Hepatocyte (in vitro differentiated cells): ENCODE data around the gene SLC9A5. TPM values are rescaled to one million over a fixed set of nuclear protein-coding genes. Genes with fewer than 3 reads are reported as not detected.

Experiments
- DNase-seq: peaks from one replicate; pipeline ENCODE4 v3.0.0-alpha.2; 2016; ENCODE audit warnings: low spot score
- H2AFZ ChIP-seq: fragments of 200-600 bp; sonication (generic); 2 replicates; pipeline ENCODE4 v1.6.0; 2016; ENCODE audit warnings: antibody characterized with exemption, mild to moderate bottlenecking
- H3K27ac ChIP-seq: fragments of 200-600 bp; sonication (generic); 2 replicates; pipeline ENCODE4 v1.5.1; 2016; ENCODE audit warnings: mild to moderate bottlenecking
- H3K27me3 ChIP-seq: fragments of 200-600 bp; sonication (generic); 2 replicates; pipeline ENCODE4 v1.6.1; 2016
- H3K36me3 ChIP-seq: fragments of 200-600 bp; sonication (generic); replicated peaks from 2 replicates; pipeline ENCODE4 v1.5.1; 2016; ENCODE audit warnings: low read depth; ENCODE audit not compliant: insufficient read depth
- H3K4me1 ChIP-seq: fragments of 200-600 bp; sonication (generic); 2 replicates; pipeline ENCODE4 v1.5.1; 2016; ENCODE audit warnings: mild to moderate bottlenecking, moderate library complexity; ENCODE audit not compliant: insufficient read depth
- H3K4me2 ChIP-seq: fragments of 200-600 bp; sonication (generic); 2 replicates; pipeline ENCODE4 v1.6.0; 2016
- H3K4me3 ChIP-seq: fragments of 200-600 bp; sonication (generic); 2 replicates; pipeline ENCODE4 v1.5.1; 2016; ENCODE audit warnings: mild to moderate bottlenecking
- H3K79me2 ChIP-seq: fragments of 200-600 bp; sonication (generic); 2 replicates; pipeline ENCODE4 v1.6.0; 2017; ENCODE audit warnings: mild to moderate bottlenecking
- H3K9me2 ChIP-seq: fragments of 200-600 bp; sonication (generic); replicated peaks from 2 replicates; pipeline ENCODE4 v1.6.0; 2017; ENCODE audit warnings: mild to moderate bottlenecking; ENCODE audit not compliant: insufficient read depth
- H3K9me3 ChIP-seq: fragments of 200-600 bp; sonication (generic); 2 replicates; pipeline ENCODE4 v1.5.1; 2016; ENCODE audit warnings: low read depth, mild to moderate bottlenecking
- H4K20me1 ChIP-seq: fragments of 200-600 bp; sonication (generic); 2 replicates; pipeline ENCODE4 v1.6.0; 2016; ENCODE audit warnings: mild to moderate bottlenecking; ENCODE audit not compliant: insufficient read depth, poor library complexity, severe bottlenecking
- EZH2 ChIP-seq: fragments of 200-600 bp; sonication (generic); IDR thresholded peaks from 2 replicates; pipeline ENCODE4 v1.6.1; 2016; ENCODE audit warnings: antibody characterized with exemption, mild to moderate bottlenecking, borderline replicate concordance
- EZH2phosphoT487 ChIP-seq: fragments of 200-600 bp; sonication (generic); IDR thresholded peaks from one replicate; pipeline ENCODE4 v1.6.1; 2018; ENCODE audit warnings: antibody characterized with exemption, mild to moderate bottlenecking, low read depth, moderate library complexity; ENCODE audit not compliant: unreplicated experiment, severe bottlenecking
- WGBS: methylation state at CpG from one replicate; pipeline ENCODE4 v1.1.6; 2016; ENCODE audit warnings: low lambda C conversion rate; ENCODE audit errors: missing lambda C conversion rate; 5-methylcytosine and 5-hydroxymethylcytosine counted together
- polyA plus RNA-seq: library from polyadenylated mRNA; unstranded; fragments of >200 nt; fragmentation: Nextera tagmentation; extraction: Ambion mirVana; gene quantifications from 2 replicates; pipeline ENCODE4 v1.2.1, GENCODE V29; 2016
- total RNA-seq: library from RNA; depleted of rRNA; stranded (reverse); fragments of >200 nt; gene quantifications from 2 replicates; pipeline ENCODE4 v1.2.3, GENCODE V29; 2014
- TF ChIP-seq, protein P1 (sequence below): fragments of 200-600 bp; sonication (generic); IDR thresholded peaks from 2 replicates; pipeline ENCODE4 v1.5.1; 2016; ENCODE audit warnings: antibody characterized with exemption, mild to moderate bottlenecking; ENCODE audit not compliant: poor library complexity

Gene SLC9A5
- total and polyA plus RNA-seq, 2 experiments from 2014 or later = 1.4 to 1.5 TPM

DNA sequence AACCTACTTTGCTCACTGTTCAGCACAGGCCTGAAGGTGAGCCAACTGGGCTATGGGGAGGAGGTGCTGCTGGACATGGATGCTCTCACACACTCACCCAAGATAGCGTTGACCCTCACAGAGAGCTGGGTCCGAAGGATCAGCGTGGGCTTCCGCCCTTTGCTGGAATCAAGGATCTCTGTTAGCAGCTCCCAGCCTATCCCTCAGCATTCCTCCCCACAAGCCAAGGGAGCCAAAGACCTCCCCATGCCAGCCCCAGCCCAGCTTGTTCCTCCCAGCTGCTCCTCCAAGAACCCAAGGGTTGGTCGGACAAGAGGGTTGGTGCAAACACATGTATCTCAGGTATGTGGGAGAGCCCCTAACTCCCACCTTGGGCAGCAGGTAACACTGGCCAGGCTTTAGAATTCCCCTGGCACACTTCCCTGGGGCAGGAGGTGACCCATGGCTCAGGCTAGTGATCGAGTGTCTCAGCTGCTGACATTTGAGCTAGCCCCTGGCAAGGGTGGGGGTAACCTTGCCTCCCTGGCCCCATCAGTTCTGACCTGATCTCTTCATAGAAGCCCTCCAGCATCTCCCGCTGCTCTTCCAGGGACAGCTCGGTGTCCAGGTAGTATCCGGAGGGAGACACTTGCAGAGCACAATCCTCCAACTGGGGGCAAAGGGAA lies 9.8 kb upstream of the SLC9A5 start:
- H3K9me2 ChIP-seq = no peaks in the 10 kb centered on the region
- H2AFZ ChIP-seq = no peak overlapping the region
- H3K9me3 ChIP-seq = no peaks in the 10 kb centered on the region
- WGBS = 96% methylated on average over 9 of the region's 9 CpGs
- no peak for TF ChIP-seq EZH2
- TF ChIP-seq, protein P1, sequence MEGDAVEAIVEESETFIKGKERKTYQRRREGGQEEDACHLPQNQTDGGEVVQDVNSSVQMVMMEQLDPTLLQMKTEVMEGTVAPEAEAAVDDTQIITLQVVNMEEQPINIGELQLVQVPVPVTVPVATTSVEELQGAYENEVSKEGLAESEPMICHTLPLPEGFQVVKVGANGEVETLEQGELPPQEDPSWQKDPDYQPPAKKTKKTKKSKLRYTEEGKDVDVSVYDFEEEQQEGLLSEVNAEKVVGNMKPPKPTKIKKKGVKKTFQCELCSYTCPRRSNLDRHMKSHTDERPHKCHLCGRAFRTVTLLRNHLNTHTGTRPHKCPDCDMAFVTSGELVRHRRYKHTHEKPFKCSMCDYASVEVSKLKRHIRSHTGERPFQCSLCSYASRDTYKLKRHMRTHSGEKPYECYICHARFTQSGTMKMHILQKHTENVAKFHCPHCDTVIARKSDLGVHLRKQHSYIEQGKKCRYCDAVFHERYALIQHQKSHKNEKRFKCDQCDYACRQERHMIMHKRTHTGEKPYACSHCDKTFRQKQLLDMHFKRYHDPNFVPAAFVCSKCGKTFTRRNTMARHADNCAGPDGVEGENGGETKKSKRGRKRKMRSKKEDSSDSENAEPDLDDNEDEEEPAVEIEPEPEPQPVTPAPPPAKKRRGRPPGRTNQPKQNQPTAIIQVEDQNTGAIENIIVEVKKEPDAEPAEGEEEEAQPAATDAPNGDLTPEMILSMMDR = no peak
- no peak for TF ChIP-seq EZH2phosphoT487
- no peaks in the 10 kb centered on the region for H3K36me3 ChIP-seq
- peaks cover 12% of the 10 kb centered on the region for H3K4me1 ChIP-seq
- no peaks in the 10 kb centered on the region for H4K20me1 ChIP-seq
- no peak overlapping the region for H3K4me3 ChIP-seq
- H3K4me2 ChIP-seq = no peak overlapping the region
- H3K79me2 ChIP-seq = peaks cover 10% of the 10 kb centered on the region
- DNase-seq = no peak
- H3K27me3 ChIP-seq = no peaks in the 10 kb centered on the region
- H3K27ac ChIP-seq = no peak overlapping the region

DNA sequence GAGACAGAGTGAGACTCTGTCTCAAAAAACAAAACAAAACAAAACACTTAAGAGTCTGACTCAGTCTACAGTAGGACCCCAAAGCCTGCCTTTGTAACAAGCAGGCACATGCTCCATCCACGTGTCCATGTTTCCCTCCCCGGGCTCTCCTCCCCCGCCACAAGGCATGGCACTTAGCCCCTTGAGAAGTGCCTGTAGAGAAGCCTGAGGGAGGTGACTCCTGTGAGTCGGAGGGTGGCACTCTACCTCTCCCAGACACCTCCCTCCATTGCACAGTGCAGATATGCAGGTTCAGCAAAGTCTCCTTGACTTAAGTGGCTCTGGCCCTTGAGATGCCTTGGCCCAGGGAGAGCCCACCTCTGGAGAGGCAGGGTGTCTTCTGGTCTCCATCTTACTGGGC lies 8.3 kb upstream of the SLC9A5 start:
- Histone ChIP-seq H2AFZ (no peak overlapping the region), H3K9me2 (no peaks in the 10 kb centered on the region), H3K4me2 (peak overlapping the region; percentile 11), H3K4me3 (no peak overlapping the region), H3K79me2 (peaks cover 16% of the 10 kb centered on the region), H3K9me3 (no peaks in the 10 kb centered on the region), H3K27ac (peak overlapping the region; percentile 93), H3K4me1 (peaks cover 19% of the 10 kb centered on the region), H4K20me1 (no peaks in the 10 kb centered on the region), H3K27me3 (no peaks in the 10 kb centered on the region), H3K36me3 (no peaks in the 10 kb centered on the region)
- no peak for TF ChIP-seq EZH2
- TF ChIP-seq, protein P1 = no peak
- TF ChIP-seq EZH2phosphoT487 = no peak
- DNase-seq = no peak
- 91% methylated on average over 4 of the region's 4 CpGs for WGBS

DNA sequence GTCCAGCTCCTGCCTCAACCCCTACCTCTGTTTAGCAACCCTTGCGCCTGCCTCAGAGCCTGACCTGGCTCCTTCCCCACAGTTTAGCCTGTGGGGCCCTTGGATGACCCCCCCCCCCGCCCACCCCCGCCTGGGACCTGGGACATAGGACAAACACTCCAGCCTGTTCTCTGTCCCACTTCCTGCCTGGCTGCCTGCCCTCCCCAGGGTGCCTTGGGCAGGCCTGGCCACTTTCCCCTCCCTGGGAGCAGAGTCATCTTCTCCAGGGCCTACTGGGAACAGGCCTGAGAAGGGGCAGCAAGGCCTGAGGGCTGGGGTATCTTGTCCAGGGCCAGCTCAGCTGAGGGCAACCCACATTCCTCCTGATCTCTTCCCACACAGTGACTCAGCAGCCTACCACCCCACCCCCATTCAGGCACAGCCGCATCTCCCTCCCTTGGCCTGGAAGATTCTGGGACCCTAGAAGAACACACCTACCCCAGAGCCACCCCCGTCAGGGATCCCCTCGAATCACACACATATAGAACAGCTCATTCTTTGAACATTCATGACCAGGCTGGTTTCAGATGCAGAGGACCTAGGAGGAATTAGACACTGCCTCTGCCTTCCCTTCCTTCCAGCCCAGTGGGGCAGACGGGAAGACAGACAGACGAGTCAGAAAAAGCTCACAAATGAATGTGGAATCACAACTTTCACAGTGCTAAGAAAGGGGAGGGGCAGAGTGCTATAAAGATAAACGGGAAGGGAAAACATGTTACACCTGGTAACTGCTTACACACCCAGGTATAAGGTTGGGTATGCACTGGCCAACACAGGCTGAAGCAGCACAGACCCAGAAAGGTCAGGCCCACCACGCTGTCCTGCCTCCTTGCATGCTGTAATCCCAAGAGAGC lies 7.5 kb upstream of the SLC9A5 start:
- no peak for TF ChIP-seq EZH2
- TF ChIP-seq, protein P1 = no peak
- TF ChIP-seq EZH2phosphoT487 = no peak
- DNase-seq = peak; percentile 68
- Histone ChIP-seq H3K4me1 (peaks cover 24% of the 10 kb centered on the region), H3K4me2 (peak overlapping the region; percentile 11), H3K27me3 (no peaks in the 10 kb centered on the region), H3K36me3 (no peaks in the 10 kb centered on the region), H3K9me3 (no peaks in the 10 kb centered on the region), H4K20me1 (no peaks in the 10 kb centered on the region), H3K79me2 (peaks cover 16% of the 10 kb centered on the region), H3K4me3 (no peak overlapping the region), H2AFZ (no peak overlapping the region), H3K27ac (peak overlapping the region; percentile 93), H3K9me2 (no peaks in the 10 kb centered on the region)
- 60% methylated on average over 9 of the region's 10 CpGs for WGBS
